ENCODE measurements around the gene TMEM116.
"Not testable (repeated sequence)": the region's sequence is repeated elsewhere in the genome, so short reads cannot be mapped to it uniquely, and the experiment has no call there.

The TMEM116 gene

GRCh38 chr12:111975161-111975931 lies 37.6 kb downstream of the TMEM116 start:
- DNase-seq = no peak

DNA sequence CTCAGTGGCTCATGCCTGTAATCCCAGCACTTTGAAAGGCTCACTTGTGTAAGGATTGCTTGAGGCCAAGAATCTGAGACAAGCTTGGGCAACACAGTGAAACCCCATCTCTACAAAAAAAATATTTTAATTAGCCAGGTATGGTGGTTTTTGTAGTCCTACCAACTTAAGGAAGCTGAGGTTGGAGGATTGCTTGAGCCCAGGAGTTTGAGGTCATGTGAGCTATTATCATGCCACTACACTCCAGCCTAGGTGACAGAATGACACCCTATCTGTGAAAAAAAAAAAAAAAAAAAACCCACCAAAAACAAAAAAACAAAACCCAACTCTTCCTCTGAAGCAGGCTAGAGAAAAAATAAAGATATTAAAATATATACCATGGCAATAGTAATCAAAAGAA lies 41.2 kb downstream of the TMEM116 start:
- DNase-seq = no peak

- no peak for DNase-seq
These were observed 48.0 kb downstream of the TMEM116 start for GRCh38 chr12:111964935-111965334.

DNA sequence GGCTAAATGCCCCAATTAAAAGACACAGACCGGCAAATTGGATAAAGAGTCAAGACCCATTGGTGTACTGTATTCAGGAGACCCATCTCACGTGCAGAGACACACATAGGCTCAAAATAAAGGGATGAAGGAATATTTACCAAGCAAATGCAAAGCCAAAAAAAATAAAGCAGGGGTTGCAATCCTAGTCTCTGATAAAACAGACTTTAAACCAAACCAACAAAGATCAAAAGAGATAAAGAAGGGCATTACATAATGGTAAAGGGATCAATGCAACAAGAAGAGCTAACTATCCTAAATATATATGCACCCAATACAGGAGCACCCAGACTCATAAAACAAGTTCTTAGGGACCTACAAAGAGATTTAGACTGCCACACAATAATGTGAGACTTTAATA lies 53.4 kb downstream of the TMEM116 start:
- not testable (repeated sequence) for DNase-seq

DNA sequence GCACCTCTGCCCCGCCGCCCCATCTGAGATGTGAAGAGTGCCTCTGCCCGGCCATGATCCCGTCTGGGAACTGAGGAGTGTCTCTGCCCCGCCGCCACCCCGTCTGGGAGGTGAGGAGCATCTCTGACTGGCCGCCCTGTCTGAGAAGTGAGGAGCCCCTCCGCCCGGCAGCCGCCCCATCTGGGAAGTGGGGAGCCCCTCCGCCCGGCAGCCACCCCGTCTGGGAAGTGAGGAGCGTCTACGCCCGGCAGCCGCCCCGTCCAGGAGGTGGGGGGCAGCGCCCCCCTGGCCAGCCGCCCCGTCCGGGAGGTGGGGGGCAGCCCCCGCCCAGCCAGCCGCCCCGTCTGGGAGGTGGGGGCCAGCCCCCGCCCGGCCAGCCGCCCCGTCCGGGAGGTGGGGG lies 55.7 kb downstream of the TMEM116 start:
- not testable (repeated sequence) for DNase-seq

DNA sequence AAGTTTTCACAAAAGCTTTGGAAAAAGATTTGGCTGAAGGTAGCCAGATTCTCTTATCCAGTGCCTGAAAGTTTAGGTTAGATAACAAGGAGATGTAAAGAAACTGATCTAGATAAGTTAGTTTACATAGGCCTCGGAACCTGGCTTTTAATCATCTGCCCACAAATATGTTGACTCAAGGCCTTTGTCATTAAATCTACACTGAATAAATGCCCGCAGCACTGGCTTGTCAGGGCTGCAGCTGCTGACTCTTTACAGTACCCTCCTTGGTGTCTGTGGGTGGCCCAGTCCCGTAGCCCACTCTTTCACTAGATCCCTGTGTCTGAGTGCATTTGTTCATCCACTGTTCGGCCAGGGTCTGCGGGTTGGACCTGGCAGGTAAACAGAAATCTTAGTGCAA lies 58.0 kb downstream of the TMEM116 start:
- no peak for DNase-seq

- no peak for DNase-seq
These were observed 59.5 kb downstream of the TMEM116 start for GRCh38 chr12:111953455-111953854.

GRCh38 chr12:111952084-111952787 lies 60.7 kb downstream of the TMEM116 start:
- not testable (repeated sequence) for DNase-seq

GRCh38 chr12:111950961-111951676 lies 61.8 kb downstream of the TMEM116 start:
- peak; percentile 38 for DNase-seq

DNA sequence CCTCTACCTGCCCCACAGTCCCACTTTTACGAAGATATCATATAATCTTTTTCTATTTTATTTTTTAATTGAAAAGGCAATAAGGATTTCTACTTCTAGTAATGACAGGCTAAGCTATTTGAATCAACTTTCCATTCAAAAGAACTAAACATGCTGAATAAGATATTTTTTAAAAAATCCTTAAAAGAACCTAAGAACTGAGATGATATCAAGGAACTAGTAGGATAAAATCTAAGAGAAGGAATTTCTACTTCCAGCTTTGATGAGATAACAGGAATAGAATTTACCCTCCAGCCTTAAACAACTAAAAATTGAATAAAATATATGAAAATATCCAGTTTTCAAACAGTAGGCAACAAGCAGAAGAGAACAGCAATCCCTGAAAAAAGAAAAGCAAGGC lies 69.0 kb downstream of the TMEM116 start:
- no peak for DNase-seq

GRCh38 chr12:111942557-111942956 lies 70.4 kb downstream of the TMEM116 start:
- DNase-seq = no peak

- DNase-seq = no peak
These were observed 75.5 kb downstream of the TMEM116 start for GRCh38 chr12:111937429-111937828.

- no peak for DNase-seq
These were observed 76.1 kb downstream of the TMEM116 start for GRCh38 chr12:111936869-111937268.

GRCh38 chr12:111932241-111932640 lies 80.7 kb downstream of the TMEM116 start:
- DNase-seq = no peak

- DNase-seq = no peak
These were observed 85.6 kb downstream of the TMEM116 start for GRCh38 chr12:111927346-111927745.

GRCh38 chr12:111926631-111927030 lies 86.3 kb downstream of the TMEM116 start:
- DNase-seq = no peak

DNA sequence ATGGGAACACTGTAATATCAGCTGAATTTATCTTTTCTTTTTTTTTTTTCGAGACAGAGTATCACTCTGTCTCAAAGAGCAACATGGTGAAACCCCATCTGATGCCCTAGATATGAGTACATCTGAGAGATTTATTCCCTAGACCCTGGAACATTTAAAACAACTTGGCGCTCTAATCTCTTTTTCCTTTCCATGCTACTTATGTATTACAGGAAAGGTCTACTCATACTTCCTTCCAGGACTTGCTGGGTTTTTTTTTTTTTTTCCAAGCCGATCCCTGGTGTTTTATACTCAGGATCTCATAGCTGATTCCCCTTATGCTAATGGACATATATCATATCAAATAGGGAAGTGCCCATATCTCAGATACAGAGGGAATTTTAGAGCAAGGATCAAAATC lies 87.8 kb downstream of the TMEM116 start:
- no peak for DNase-seq

- no peak for DNase-seq
These were observed 105.2 kb downstream of the TMEM116 start for GRCh38 chr12:111907740-111908139.

GRCh38 chr12:111905502-111905901 lies 107.5 kb downstream of the TMEM116 start:
- DNase-seq = no peak

DNA sequence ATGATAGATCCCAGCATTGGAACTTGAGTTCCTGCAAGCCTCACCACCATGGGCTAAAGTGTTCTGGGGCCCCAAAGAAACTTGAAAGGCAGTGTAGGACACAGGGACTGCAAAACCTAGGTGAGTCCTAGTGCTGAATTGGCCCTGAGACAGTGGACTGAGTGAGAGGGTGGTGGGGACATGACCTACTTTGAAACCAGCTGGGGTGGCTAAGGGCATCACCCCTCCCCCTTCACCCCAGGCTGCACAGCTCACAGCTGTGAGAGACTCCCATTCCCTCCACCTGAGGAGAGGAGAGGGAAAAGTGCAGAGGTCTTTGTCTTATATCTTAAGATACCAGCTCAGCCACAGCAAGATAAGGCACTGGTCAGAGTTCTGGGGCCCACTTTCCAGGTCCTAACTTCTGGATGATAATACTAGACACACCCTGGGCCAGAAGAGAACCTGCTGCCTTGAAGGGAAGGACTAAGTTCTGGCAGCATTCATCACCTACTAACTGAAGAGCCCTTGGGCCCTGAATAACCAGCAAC lies 108.5 kb downstream of the TMEM116 start:
- DNase-seq = no peak

GRCh38 chr12:111901182-111901581 lies 111.8 kb downstream of the TMEM116 start:
- no peak for DNase-seq

DNA sequence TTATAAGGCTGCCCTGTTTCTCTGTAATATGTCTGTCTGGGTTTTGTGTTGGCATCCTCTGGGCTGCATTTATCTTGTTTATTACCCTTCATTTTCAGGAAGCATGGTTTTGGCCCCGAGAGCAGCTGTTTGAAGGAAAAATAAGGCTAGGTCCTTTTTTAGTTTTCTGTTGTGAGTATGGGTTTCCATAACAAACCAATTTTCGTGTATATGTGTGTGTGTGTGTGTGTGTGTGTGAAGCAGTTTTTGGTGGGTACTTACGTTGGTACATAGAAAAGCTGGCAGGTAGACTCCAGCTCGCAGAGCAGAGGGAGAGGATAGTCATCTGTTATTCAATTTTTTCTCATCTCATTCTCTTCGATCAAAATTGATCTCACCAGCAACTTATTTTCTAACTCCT lies 118.4 kb downstream of the TMEM116 start:
- no peak for DNase-seq

DNA sequence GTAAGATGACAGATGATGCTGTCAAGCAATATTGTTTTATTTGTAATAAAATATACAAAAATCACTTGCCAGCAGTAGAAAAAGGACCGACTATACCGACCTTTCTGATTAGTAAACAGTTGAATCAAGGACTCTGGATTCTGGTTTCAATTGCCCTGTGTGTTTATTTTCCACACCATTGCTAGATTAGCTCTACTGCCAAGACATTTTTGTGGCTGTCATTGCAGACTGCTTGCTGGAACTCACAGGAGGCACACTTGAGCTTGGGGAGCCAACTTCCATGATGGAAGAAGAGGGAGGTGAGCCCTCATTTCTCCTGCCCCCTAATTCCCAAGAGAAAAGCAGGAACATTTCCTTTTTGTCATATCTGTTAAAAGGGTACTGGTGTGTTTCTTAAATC lies 119.7 kb downstream of the TMEM116 start:
- no peak for DNase-seq
